VCaP (cell line): Measurements from ENCODE around the gene PLEKHO2.
"Not testable (repeated sequence)": the region's sequence is repeated elsewhere in the genome, so short reads cannot be mapped to it uniquely, and the experiment has no call there.

ENCODE experiments used
- H3K27ac ChIP-seq: fragments of 450-650 bp; 2 replicates; pipeline ENCODE4 v1.5.1; 2017
- TF ChIP-seq, protein P1 (sequence below): fragments of 450-650 bp; conservative IDR thresholded peaks from 2 replicates; pipeline ENCODE4 v1.5.1; 2017; ENCODE audit warnings: mild to moderate bottlenecking, moderate library complexity

The PLEKHO2 gene

DNA sequence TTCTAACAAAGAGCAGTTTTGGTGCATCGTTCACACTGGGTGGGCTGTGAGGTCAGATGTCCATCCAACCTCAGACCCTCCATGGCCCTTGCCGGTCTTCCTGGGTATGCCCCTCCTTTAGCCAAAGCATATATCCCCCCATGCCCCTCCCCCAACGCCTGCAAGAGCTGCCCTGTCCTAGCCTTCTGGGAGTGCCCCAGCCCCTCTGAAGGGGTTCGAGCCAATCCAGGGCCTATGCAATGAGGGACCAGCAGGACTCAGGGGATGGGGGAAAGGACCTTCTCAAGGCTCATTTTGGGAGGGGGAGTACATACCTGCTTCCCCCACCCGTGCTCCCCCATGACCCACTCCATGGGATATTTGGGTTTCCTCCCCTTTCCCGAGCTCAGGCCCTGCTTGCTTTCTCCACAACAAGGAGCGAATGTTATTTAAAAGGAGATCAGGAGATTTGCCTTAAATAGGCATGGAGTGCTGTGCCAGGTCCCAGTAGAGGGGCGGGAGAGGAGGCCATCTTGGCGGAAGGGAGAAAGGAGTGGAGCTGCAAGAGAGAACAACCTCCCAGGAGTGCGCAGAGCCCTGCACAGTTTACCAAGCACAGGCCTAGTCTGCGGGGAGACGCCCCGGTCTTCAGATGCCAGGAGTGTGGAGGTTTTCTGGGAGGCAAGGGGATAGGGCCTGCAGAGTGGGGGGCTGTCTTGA is 34.5 kb upstream of the PLEKHO2 start:
- TF ChIP-seq, protein P1, sequence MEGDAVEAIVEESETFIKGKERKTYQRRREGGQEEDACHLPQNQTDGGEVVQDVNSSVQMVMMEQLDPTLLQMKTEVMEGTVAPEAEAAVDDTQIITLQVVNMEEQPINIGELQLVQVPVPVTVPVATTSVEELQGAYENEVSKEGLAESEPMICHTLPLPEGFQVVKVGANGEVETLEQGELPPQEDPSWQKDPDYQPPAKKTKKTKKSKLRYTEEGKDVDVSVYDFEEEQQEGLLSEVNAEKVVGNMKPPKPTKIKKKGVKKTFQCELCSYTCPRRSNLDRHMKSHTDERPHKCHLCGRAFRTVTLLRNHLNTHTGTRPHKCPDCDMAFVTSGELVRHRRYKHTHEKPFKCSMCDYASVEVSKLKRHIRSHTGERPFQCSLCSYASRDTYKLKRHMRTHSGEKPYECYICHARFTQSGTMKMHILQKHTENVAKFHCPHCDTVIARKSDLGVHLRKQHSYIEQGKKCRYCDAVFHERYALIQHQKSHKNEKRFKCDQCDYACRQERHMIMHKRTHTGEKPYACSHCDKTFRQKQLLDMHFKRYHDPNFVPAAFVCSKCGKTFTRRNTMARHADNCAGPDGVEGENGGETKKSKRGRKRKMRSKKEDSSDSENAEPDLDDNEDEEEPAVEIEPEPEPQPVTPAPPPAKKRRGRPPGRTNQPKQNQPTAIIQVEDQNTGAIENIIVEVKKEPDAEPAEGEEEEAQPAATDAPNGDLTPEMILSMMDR = no peak
- no peak overlapping the region for H3K27ac ChIP-seq

DNA sequence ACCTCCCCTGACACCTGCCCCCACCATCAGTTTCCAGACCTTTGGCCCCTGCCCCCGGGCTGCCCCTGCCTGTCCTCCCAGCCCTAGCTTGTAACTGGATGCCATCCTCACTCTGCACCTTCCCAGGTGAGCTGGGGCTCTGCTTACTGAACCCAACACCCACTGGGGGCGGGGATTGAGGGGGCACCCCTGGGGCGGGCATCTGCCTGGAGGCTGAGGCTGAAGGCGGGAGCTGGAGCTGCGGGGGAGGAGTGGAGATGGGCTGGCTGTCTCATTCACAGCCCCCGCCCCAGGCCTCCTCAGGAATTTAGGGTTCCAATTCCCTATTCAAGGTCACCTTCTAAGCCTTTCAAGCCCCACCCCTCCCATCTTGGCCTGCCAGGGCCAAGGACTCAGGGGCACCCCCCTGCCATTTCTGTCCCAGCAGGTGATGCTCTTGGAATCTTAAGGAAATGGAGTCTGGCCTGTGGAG is 33.9 kb upstream of the PLEKHO2 start:
- TF ChIP-seq, protein P1 = no peak
- no peak overlapping the region for H3K27ac ChIP-seq

DNA sequence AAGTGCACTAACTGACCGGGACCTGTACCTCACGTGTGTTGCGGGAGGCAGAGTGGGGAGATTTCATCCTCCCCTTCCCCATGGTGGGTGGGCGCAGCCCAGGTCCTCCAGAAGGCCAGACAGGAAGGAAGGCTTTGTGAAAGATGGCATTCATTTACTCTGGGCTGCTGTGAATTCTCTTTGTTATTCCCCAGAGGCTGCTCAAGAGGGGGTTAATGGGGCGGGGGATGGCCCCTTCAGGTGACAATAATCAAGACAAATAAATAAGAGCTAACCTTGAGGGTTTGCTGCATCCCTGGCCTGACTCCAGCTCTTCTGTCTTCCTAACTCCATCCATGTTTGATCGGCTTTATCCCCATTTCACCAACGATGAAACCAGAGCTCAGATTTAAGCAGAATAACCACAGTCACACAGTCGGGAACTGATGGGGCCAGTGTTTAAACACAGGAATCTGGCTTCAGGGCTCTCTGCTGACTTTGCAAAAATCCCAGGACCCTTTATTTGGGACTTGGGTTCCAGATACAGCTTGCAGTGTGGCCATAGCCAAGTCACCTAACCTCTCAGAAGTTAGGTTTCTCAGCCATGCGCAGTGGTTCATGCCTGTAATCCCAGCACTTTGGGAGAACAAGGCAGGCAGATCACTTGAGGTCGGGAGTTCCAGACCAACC is 32.8 kb upstream of the PLEKHO2 start:
- no peak overlapping the region for H3K27ac ChIP-seq

DNA sequence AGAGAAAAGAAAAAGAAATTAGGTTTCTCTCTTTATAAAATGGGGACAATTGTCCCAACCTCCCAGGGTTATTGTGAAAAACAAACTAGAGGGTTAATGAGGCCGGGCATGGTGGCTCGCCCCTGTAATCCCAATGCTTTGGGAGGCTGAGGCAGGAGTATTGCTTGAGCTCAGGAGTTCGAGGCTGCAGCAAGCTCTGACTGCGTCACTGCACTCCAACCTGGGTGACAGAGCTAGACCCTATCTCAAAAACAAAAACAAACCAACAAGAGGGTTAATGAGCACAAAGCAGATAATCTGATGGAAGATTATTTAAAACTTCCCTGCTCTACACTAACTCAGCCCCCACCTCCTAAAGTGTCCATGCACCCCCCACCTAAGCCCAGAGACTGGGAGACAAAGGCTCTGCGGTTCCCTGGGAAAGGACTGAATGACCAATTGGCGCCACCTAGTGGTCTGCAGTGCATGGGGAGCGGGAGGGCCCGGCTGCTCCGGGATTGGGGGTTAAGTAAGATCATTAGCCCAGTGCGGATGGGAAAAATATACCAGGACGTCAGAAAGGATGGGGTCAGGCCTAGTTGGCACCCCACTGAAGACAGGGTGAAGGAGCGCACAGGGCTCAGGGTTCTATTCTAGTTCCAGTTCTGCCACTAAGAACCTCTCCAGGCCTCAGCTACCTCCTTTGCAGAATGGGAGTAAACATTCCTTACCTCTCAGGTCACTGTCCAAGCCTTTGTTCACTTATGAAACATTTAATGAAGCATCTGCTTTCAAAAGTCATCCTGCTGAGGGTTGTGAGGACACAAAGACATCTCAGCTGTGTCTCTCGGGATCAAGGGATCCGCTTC is 31.8 kb upstream of the PLEKHO2 start:
- no peak overlapping the region for H3K27ac ChIP-seq
- TF ChIP-seq, protein P1 = peak; percentile 98

More for the DNA sequence above, 32.8 kb upstream of the PLEKHO2 start:
- TF ChIP-seq, protein P1 = no peak

DNA sequence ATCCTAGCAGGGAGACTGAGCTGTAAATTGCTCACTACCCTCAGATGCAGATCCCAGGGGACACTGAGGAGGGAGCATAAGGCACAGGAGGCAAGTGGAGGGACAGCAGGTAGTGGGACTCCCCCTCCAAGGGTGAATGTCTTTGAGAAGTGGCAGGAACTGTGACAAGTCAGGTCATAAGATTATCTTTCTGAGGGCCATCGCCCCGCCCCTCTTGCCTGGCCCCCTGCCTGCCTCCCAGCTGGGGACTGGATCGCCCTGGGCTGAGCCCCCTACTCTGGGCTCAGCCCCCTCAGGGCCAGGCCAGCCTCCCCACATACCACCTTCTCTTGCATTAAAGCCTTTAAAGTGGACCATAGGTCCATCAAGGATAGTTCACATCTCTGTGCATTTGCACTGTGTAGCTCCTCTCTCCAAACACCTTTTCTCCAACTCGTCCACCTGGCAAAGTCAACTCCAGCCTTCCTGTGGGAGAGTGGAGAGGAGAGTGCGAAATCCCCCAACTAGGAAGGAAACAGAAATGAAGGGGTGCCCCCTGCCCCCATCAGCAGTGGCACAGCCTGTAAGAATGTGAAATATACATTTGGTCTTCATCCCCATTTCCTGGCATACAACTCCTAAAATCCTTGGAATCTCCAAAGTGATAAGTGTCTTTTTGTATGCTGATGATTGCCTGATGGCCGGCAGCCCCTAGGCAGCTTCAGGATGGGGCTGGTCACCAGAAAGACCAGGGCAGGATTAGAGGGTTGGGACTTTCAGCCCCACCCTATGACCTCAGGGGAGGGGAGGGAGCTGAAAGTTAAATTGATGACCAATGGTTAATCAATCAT is 31.0 kb upstream of the PLEKHO2 start:
- TF ChIP-seq, protein P1 = no peak
- no peak overlapping the region for H3K27ac ChIP-seq

DNA sequence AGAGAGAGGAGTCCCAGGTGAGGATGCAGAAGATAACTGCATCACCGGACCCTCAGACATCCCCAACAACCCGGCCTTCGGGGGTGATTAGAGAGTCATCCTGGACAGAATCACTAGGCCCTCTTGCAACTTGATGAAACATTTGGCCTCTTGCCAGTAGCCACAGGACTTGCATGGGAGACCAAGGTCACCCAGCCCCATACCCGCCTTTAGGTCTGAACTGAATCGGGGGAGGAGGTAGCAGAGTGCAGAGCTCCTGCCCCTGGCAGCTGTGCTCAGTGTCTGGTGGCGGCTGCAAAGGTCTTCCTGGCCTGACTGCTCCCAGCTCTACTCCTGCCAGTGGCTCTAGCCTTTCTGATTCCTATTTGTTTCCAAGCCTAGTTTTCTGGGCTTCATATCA is 28.6 kb upstream of the PLEKHO2 start:
- TF ChIP-seq, protein P1 = no peak
- no peak overlapping the region for H3K27ac ChIP-seq

DNA sequence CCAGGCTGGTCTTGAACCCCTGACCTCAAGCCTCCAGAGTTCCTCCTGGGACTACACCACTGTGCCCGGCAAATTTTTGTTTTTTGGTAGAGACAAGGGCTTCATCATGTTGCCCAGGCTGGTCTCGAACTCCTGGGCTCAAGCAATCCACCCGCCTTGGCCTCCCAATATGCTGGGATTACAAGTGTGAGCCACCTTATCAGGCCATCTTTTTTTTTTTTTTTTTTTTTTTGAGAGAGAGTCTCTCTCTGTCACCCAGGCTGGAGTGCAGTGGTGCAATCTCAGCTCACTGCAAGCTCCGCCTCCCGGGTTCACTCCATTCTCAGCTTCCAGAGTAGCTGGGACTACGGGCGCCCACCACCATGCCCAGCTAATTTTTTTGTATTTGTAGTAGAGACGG is 27.4 kb upstream of the PLEKHO2 start:
- not testable (repeated sequence) for H3K27ac ChIP-seq

DNA sequence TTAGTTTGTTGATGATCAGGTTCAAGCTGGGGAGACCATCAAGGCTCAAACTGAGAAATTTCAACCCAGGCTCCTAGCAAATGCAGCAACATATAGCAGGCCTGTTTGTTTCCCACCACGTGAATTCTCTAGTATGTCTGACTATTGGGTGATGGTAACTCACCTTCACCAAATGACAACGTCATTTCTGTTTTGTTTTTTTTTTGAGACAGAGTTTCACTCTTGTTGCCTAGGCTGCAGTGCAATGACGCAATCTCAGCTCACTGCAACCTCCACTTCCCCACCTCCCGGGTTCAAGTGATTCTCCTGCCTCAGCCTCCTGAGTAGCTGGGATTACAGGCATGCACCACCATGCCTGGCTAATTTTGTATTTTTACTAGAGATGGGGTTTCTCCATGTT is 26.8 kb upstream of the PLEKHO2 start:
- H3K27ac ChIP-seq = not testable (repeated sequence)
